Epidermal melanocyte (primary cell): Measurements from ENCODE around the gene TTC38.
"Not testable (repeated sequence)": the region's sequence is repeated elsewhere in the genome, so short reads cannot be mapped to it uniquely, and the experiment has no call there.

ENCODE experiments used
- DNase-seq: peaks from one replicate; pipeline ENCODE4 v3.0.0; 2011; ENCODE audit warnings: low spot score; ENCODE audit not compliant: insufficient read length

The TTC38 gene

DNA sequence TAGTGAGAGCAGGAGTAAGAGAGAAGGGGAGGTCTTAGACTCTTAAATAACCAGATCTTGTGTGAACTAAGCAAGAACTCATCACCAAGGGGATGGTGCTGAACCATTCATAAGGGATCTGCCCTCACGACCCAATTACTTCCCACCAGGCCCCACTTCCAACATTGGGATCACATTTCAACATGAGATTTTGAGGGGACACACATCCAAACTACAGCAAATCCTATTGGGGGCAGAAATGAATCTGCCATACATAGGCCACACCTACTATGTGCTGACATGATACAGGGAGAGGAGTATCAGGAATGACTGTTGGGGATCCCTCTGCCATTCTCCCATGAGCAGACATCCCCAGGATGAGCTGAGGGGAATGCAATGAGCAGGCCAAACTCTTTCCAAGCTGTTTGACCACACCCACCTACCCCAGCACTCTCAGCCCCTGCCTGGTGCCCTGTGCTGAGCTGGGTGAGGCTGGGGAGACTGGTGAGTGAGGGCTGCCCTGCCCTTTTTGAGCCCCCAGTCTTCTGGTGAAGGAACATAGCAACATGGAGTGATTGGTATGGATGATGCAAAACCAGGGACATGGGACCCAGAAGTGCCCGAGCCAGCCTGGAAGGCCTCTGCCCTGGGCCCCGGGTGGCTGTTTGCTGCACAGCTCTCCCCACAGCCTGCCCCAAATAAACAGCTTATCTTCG lies 27.6 kb downstream of the TTC38 start:
- no peak for DNase-seq

GRCh38 chr22:46296257-46297150 lies 28.7 kb downstream of the TTC38 start, which contains the start of gene GTSE1:
Gene GTSE1 (plus strand): TSS chr22:46296870. CDS start chr22:46297401, 531 bp downstream.
- DNase-seq: peak; percentile 99

GRCh38 chr22:46297151-46297812 lies 29.5 kb downstream of the TTC38 start:
- no peak for DNase-seq

DNA sequence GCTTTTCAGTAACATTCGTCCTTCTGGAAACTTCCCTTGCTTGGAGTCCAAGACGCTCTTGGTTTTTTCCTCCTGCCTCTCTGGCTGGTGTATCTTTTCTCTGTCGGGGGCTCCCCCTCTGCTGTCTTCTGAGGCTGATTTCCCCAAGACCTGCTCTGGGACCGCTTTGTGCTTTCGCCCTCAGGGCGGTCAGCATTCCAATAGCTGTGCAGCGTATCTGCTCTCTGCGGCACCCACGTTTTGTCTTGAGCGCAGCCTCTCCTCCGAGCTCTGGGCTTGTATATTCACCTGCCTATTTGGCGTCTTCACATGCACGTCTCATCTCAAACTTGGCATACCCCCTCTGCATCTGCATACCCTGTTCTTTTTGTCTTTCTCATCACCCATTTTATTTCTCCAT lies 31.3 kb downstream of the TTC38 start:
- no peak for DNase-seq

GRCh38 chr22:46300491-46300890 lies 32.7 kb downstream of the TTC38 start:
- no peak for DNase-seq

- no peak for DNase-seq
These were observed 35.6 kb downstream of the TTC38 start for GRCh38 chr22:46303347-46303965.

DNA sequence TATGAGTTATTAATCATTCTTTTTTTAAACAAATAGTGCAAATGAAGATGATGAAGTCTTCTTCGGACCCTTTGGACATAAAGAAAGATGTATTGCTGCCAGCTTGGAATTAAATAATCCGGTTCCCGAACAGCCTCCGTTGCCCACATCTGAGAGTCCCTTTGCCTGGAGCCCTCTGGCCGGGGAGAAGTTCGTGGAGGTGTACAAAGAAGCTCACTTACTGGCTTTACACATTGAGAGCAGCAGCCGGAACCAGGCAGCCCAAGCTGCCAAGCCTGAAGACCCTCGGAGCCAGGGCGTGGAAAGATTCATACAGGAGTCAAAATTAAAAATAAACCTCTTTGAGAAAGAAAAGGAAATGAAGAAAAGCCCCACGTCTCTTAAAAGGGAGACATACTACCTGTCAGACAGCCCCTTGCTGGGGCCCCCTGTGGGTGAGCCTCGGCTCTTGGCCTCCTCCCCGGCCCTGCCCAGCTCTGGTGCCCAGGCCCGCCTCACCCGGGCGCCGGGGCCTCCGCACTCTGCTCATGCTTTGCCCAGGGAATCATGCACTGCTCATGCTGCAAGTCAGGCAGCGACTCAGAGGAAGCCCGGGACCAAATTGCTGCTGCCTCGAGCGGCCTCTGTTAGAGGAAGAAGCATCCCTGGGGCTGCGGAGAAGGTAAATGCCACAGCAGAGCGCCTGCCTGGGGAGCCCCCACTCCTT lies 40.6 kb downstream of the TTC38 start:
- DNase-seq: no peak

DNA sequence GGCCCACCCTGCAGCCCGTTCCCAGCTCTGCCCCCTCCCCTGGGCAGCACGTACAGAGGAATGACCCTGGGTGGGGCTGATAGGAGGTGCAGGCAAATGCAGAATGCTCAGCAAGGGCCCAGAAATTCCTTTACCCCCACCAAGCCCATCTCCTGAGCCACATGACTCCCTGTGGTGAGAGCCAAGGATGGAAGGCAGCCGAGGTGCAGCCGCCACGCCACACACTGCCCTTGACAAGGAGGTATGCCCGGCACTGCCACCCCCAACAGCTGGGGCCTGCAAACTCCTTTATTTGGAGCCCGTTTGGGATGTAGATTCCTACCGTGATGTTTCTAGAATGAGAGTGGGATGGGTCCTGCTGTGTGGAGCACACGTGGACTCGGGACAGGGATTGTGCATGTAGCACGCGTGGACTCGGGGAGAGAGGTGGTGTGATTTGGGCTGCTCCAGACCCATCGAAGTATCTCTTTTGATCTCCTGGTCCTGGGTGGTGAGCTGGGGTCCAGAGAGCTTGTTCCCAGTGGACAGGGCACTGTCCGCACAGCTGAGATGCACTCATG lies 41.8 kb downstream of the TTC38 start:
- DNase-seq: no peak

- no peak for DNase-seq
These were observed 44.2 kb downstream of the TTC38 start for GRCh38 chr22:46312056-46312455.

DNA sequence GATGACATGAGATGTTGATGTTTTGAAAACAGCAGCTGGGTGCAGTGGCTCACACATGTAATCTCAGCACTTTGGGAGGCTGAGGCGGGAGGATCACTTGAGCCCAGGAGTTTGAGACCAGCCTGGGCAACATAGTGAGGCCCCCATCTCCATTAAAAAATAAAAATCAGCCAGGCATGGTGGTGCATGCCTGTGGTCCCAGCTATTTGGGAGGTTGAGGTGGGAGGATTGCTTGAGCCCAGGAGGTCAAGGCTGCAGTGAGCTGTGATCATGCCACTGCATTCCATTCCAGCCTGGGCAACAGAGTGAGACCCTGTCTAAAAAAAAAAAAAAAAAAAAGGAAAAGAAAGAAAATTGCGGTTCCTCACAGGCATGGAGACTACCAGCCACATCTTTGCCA lies 45.0 kb downstream of the TTC38 start:
- not testable (repeated sequence) for DNase-seq

- no peak for DNase-seq
These were observed 48.2 kb downstream of the TTC38 start for GRCh38 chr22:46315976-46316375.

GRCh38 chr22:46317646-46318045 lies 49.8 kb downstream of the TTC38 start:
- DNase-seq: no peak

DNA sequence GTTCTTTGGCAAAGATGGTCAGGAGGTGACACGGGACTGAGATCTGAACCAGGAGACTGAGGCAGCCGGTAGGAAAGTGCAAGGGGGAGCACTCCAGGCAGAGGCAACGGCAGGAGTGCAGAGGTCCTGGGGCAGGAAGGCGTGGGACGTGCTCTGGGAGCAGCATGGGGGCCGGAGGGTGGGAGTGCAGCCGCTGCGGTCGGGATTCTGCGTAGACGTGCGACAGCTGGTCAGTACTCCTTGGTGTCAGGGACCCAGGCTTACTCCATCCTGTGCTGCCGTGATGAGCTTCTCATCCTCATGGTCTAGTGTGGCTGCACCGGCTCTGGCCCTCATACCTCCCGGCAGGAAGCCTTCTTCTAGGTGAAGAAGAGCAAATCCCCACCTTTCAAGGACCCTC lies 50.8 kb downstream of the TTC38 start:
- DNase-seq: no peak

GRCh38 chr22:46319319-46319718 lies 51.5 kb downstream of the TTC38 start:
- no peak for DNase-seq

GRCh38 chr22:46320166-46320710 lies 52.4 kb downstream of the TTC38 start:
- no peak for DNase-seq

- no peak for DNase-seq
These were observed 53.0 kb downstream of the TTC38 start for GRCh38 chr22:46320716-46321386.

GRCh38 chr22:46322711-46323110 lies 54.9 kb downstream of the TTC38 start:
- DNase-seq: no peak

- DNase-seq: no peak
These were observed 55.4 kb downstream of the TTC38 start for GRCh38 chr22:46323162-46323561.

DNA sequence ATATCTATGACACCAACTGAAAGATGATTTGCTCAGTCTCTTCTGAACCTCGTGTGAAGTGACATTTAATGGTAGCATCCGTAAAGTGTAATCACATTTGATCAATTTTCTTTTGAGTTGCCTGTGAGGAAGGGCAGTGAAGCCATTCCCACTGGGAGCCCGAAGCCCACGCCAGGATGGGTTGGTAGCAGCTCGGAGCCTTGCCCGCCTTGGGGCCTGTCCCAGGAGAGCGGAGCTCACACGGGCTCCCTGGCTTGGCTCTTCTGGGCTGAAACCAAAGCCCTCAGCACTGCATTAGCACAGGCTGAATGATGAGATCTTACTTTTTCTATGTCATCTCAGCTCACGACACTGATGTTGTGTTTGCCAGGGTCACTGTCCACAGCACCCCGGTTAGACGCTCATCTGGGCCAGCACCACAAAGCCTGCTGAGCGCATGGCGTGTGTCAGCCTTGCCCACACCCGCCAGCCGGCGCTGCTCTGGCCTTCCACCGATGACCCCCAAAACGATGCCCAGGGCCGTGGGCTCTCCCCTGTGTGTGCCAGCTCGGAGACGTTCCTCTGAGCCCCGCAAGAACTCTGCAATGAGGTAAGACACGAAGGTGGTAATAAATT lies 58.4 kb downstream of the TTC38 start:
- no peak for DNase-seq
